Parathyroid adenoma (tissue), 2 donors: ENCODE results near the gene CGB1.

Source experiments
- H2AFZ ChIP-seq: fragments of 300-600 bp; sonication (generic); one replicate; pipeline ENCODE4 v1.7.0; 2017; ENCODE audit warnings: antibody characterized with exemption, mild to moderate bottlenecking
- H3K27ac ChIP-seq: fragments of 300-600 bp; sonication (generic); one replicate; pipeline ENCODE4 v1.7.0; 2017
- H3K27me3 ChIP-seq: fragments of 300-600 bp; sonication (generic); one replicate; pipeline ENCODE4 v1.7.0; 2017; ENCODE audit warnings: low read length; ENCODE audit not compliant: control insufficient read depth, insufficient read depth
- H3K36me3 ChIP-seq: fragments of 300-600 bp; sonication (generic); one replicate; pipeline ENCODE4 v1.7.0; 2017; ENCODE audit warnings: low read length; ENCODE audit not compliant: control insufficient read depth, insufficient read depth
- H3K4me1 ChIP-seq: fragments of 300-600 bp; sonication (generic); one replicate; pipeline ENCODE4 v1.7.0; 2017; ENCODE audit warnings: control low read depth
- H3K4me2 ChIP-seq: fragments of 300-600 bp; sonication (generic); one replicate; pipeline ENCODE4 v1.7.0; 2017; ENCODE audit warnings: low read length
- H3K4me3 ChIP-seq: fragments of 300-600 bp; sonication (generic); one replicate; pipeline ENCODE4 v1.7.0; 2017; ENCODE audit warnings: low read depth, low read length
- H3K79me2 ChIP-seq: fragments of 300-600 bp; sonication (generic); one replicate; pipeline ENCODE4 v1.7.0; 2017; ENCODE audit warnings: control low read depth
- H3K9ac ChIP-seq: fragments of 300-600 bp; sonication (generic); one replicate; pipeline ENCODE4 v1.7.0; 2017; ENCODE audit warnings: mild to moderate bottlenecking
- H3K9me3 ChIP-seq: fragments of 300-600 bp; sonication (generic); one replicate; pipeline ENCODE4 v1.7.0; 2017; ENCODE audit warnings: low read length; ENCODE audit not compliant: control insufficient read depth
- CTCF ChIP-seq: fragments of 300-600 bp; sonication (generic); IDR thresholded peaks from one replicate; pipeline ENCODE4 v1.7.0; 2017; ENCODE audit warnings: antibody characterized with exemption, mild to moderate bottlenecking
- donor health status: primary hyperparathyroidism.

CGB1 gene

GRCh38 chr19:49010453-49010852 lies 26.2 kb downstream of the CGB1 start:
- Histone ChIP-seq H3K27ac (no peak overlapping the region), H3K9ac (no peak overlapping the region), H3K9me3 (no peaks in the 10 kb centered on the region), H3K79me2 (no peaks in the 10 kb centered on the region), H3K27me3 (no peaks in the 10 kb centered on the region), H3K36me3 (no peaks in the 10 kb centered on the region), H2AFZ (no peak overlapping the region), H3K4me2 (no peak overlapping the region), H3K4me3 (no peak overlapping the region), H3K4me1 (no peaks in the 10 kb centered on the region)
- TF ChIP-seq CTCF: no peak

- no peak for TF ChIP-seq CTCF
- H3K9ac ChIP-seq: no peak overlapping the region
- no peaks in the 10 kb centered on the region for H3K36me3 ChIP-seq
- H3K4me3 ChIP-seq: no peak overlapping the region
- no peaks in the 10 kb centered on the region for H3K27me3 ChIP-seq
- no peaks in the 10 kb centered on the region for H3K9me3 ChIP-seq
- no peaks in the 10 kb centered on the region for H3K4me1 ChIP-seq
- no peak overlapping the region for H3K4me2 ChIP-seq
- no peaks in the 10 kb centered on the region for H3K79me2 ChIP-seq
- no peak overlapping the region for H3K27ac ChIP-seq
- no peak overlapping the region for H2AFZ ChIP-seq
These were observed 26.9 kb downstream of the CGB1 start for GRCh38 chr19:49009828-49010227.

- H3K9ac ChIP-seq: no peak overlapping the region
- H3K4me3 ChIP-seq: no peak overlapping the region
- H3K36me3 ChIP-seq: no peaks in the 10 kb centered on the region
- H3K79me2 ChIP-seq: no peaks in the 10 kb centered on the region
- no peak overlapping the region for H2AFZ ChIP-seq
- no peaks in the 10 kb centered on the region for H3K4me1 ChIP-seq
- no peak overlapping the region for H3K27ac ChIP-seq
- H3K9me3 ChIP-seq: no peaks in the 10 kb centered on the region
- TF ChIP-seq CTCF: no peak
- no peak overlapping the region for H3K4me2 ChIP-seq
- no peaks in the 10 kb centered on the region for H3K27me3 ChIP-seq
These were observed 29.8 kb downstream of the CGB1 start for GRCh38 chr19:49006905-49007304.

- Histone ChIP-seq H3K4me2 (no peak overlapping the region), H2AFZ (no peak overlapping the region), H3K36me3 (no peaks in the 10 kb centered on the region), H3K79me2 (no peaks in the 10 kb centered on the region), H3K4me3 (no peak overlapping the region), H3K9me3 (no peaks in the 10 kb centered on the region), H3K4me1 (no peaks in the 10 kb centered on the region), H3K27ac (no peak overlapping the region), H3K27me3 (no peaks in the 10 kb centered on the region), H3K9ac (no peak overlapping the region)
- TF ChIP-seq CTCF: no peak
These were observed 31.6 kb downstream of the CGB1 start for GRCh38 chr19:49004964-49005614.

- Histone ChIP-seq H3K4me2 (no peak overlapping the region), H3K9ac (no peak overlapping the region), H3K9me3 (no peaks in the 10 kb centered on the region), H2AFZ (no peak overlapping the region), H3K4me3 (no peak overlapping the region), H3K36me3 (no peaks in the 10 kb centered on the region), H3K27ac (no peak overlapping the region), H3K79me2 (no peaks in the 10 kb centered on the region), H3K27me3 (no peaks in the 10 kb centered on the region), H3K4me1 (no peaks in the 10 kb centered on the region)
- TF ChIP-seq CTCF: no peak
These were observed 32.6 kb downstream of the CGB1 start for GRCh38 chr19:49004133-49004532.
